H9 (cell line): ENCODE measurements around the gene HCRTR2. TPM values are rescaled to one million over a fixed set of nuclear protein-coding genes. Genes with fewer than 3 reads are reported as not detected.

ENCODE experiments used
- DNase-seq: peaks from one replicate; pipeline ENCODE4 v3.0.0-alpha.2; 2017
- H2AFZ ChIP-seq: one replicate; pipeline ENCODE4 v1.6.1; 2013; ENCODE audit warnings: mild to moderate bottlenecking, low read length, control low read depth, moderate library complexity
- H2AK5ac ChIP-seq: 2 replicates; pipeline ENCODE4 v1.6.1; 2013; ENCODE audit warnings: low read length, control low read depth, mixed read lengths; ENCODE audit not compliant: insufficient read length
- H2BK120ac ChIP-seq: one replicate; pipeline ENCODE4 v1.6.1; 2013; ENCODE audit warnings: low read depth, mild to moderate bottlenecking, low read length, control low read depth, inconsistent platforms; ENCODE audit not compliant: poor library complexity, severe bottlenecking
- H2BK12ac ChIP-seq: 2 replicates; pipeline ENCODE4 v1.6.1; 2013; ENCODE audit warnings: low read length, control low read depth, mixed read lengths, low read depth; ENCODE audit not compliant: insufficient read length
- H2BK15ac ChIP-seq: 2 replicates; pipeline ENCODE4 v1.6.1; 2013; ENCODE audit warnings: low read depth, low read length, control low read depth
- H2BK20ac ChIP-seq: one replicate; pipeline ENCODE4 v1.6.1; 2013; ENCODE audit warnings: low read depth, mild to moderate bottlenecking, low read length, control low read depth, inconsistent platforms; ENCODE audit not compliant: poor library complexity, severe bottlenecking
- H2BK5ac ChIP-seq: 2 replicates; pipeline ENCODE4 v1.6.1; 2013; ENCODE audit warnings: low read length, control low read depth, mixed read lengths; ENCODE audit not compliant: insufficient read length
- H3K14ac ChIP-seq: 2 replicates; pipeline ENCODE4 v1.6.1; 2013; ENCODE audit warnings: low read length, control low read depth; ENCODE audit not compliant: insufficient read depth
- H3K18ac ChIP-seq: 2 replicates; pipeline ENCODE4 v1.6.1; 2013; ENCODE audit warnings: low read depth, mild to moderate bottlenecking, mixed read lengths, low read length, control low read depth; ENCODE audit not compliant: insufficient read length
- H3K23ac ChIP-seq: 2 replicates; pipeline ENCODE4 v1.6.1; 2013; ENCODE audit warnings: low read length, control low read depth, mixed read lengths, low read depth; ENCODE audit not compliant: insufficient read length
- H3K23me2 ChIP-seq: 2 replicates; pipeline ENCODE4 v1.6.1; 2013; ENCODE audit warnings: low read depth, mild to moderate bottlenecking, mixed read lengths, low read length, control low read depth; ENCODE audit not compliant: insufficient read length, poor library complexity, severe bottlenecking
- H3K27ac ChIP-seq: 2 replicates; pipeline ENCODE4 v1.5.1; 2013; ENCODE audit warnings: low read length, control low read depth, mixed read lengths, low read depth; ENCODE audit not compliant: insufficient read length
- H3K27me3 ChIP-seq: 2 replicates; pipeline ENCODE4 v1.6.1; 2013; ENCODE audit warnings: low read length, control low read depth, inconsistent platforms; ENCODE audit not compliant: insufficient read depth
- H3K4ac ChIP-seq: 2 replicates; pipeline ENCODE4 v1.6.1; 2013; ENCODE audit warnings: low read depth, mild to moderate bottlenecking, control low read depth, inconsistent platforms, low read length, moderate library complexity
- H3K4me1 ChIP-seq: 2 replicates; pipeline ENCODE4 v1.6.1; 2013; ENCODE audit warnings: low read length, control low read depth, inconsistent platforms; ENCODE audit not compliant: insufficient read depth
- H3K4me2 ChIP-seq: 2 replicates; pipeline ENCODE4 v1.6.1; 2013; ENCODE audit warnings: low read length, control low read depth, mixed read lengths; ENCODE audit not compliant: insufficient read length, insufficient read depth
- H3K56ac ChIP-seq: 2 replicates; pipeline ENCODE4 v1.6.1; 2013; ENCODE audit warnings: low read depth, mild to moderate bottlenecking, mixed read lengths, low read length, control low read depth; ENCODE audit not compliant: insufficient read length
- H3K79me1 ChIP-seq: 2 replicates; pipeline ENCODE4 v1.6.1; 2013; ENCODE audit warnings: low read depth, mild to moderate bottlenecking, moderate library complexity, low read length, control low read depth, inconsistent platforms; ENCODE audit not compliant: insufficient read depth, poor library complexity, severe bottlenecking
- H3K79me2 ChIP-seq: 2 replicates; pipeline ENCODE4 v1.6.1; 2013; ENCODE audit warnings: low read length, control low read depth, inconsistent platforms; ENCODE audit not compliant: insufficient read depth
- H3K9ac ChIP-seq: 2 replicates; pipeline ENCODE4 v1.6.1; 2013; ENCODE audit warnings: low read length, control low read depth, mixed read lengths; ENCODE audit not compliant: insufficient read length; ENCODE audit errors: extremely low read depth
- H3K9me3 ChIP-seq: one replicate; pipeline ENCODE4 v1.6.1; 2013; ENCODE audit warnings: low read depth, low read length, inconsistent platforms; ENCODE audit not compliant: control insufficient read depth
- H3T11ph ChIP-seq: one replicate; pipeline ENCODE4 v1.6.1; 2013; ENCODE audit warnings: mild to moderate bottlenecking, low read length, control low read depth, inconsistent platforms
- H4K20me1 ChIP-seq: one replicate; pipeline ENCODE4 v1.6.1; 2013; ENCODE audit not compliant: control insufficient read depth, insufficient read length, insufficient read depth
- H4K5ac ChIP-seq: 2 replicates; pipeline ENCODE4 v1.6.1; 2013; ENCODE audit warnings: low read depth, mild to moderate bottlenecking, mixed read lengths, low read length, control low read depth; ENCODE audit not compliant: insufficient read length
- H4K8ac ChIP-seq: replicated peaks from 2 replicates; pipeline ENCODE4 v1.6.1; 2013; ENCODE audit warnings: low read length, control low read depth, mixed read lengths, low read depth; ENCODE audit not compliant: insufficient read length
- H4K91ac ChIP-seq: 2 replicates; pipeline ENCODE4 v1.6.1; 2013; ENCODE audit warnings: low read depth, mild to moderate bottlenecking, moderate library complexity, mixed read lengths, low read length, control low read depth; ENCODE audit not compliant: insufficient read length
- H3K27ac Mint-ChIP-seq, 3 experiments: 2 replicates in 2 of 3; 3 replicates in 1 of 3; pipeline ENCODE4 v1.8.0; 2020 to 2021; ENCODE audit warnings: mixed read lengths in 3 of 3, mild to moderate bottlenecking in 1 of 3, moderate library complexity in 1 of 3
- H3K27me3 Mint-ChIP-seq: 2 replicates; pipeline ENCODE4 v1.8.0; 2021; ENCODE audit warnings: low read depth, mild to moderate bottlenecking, moderate library complexity, mixed read lengths
- H3K36me3 Mint-ChIP-seq, 3 experiments: 2 replicates in 2 of 3; 3 replicates in 1 of 3; pipeline ENCODE4 v1.8.0; 2020 to 2021; ENCODE audit warnings: low read depth in 3 of 3, mixed read lengths in 3 of 3; ENCODE audit not compliant: insufficient read depth in 1 of 3
- H3K4me1 Mint-ChIP-seq, 2 experiments: 2 replicates each; pipeline ENCODE4 v1.8.0; 2020; ENCODE audit warnings: mixed read lengths in 2 of 2
- H3K4me3 Mint-ChIP-seq, 2 experiments: 2 replicates in 1 of 2; 3 replicates in 1 of 2; pipeline ENCODE4 v1.8.0; 2020 to 2021; ENCODE audit warnings: mild to moderate bottlenecking in 2 of 2, mixed read lengths in 2 of 2, moderate library complexity in 1 of 2
- H3K9me3 Mint-ChIP-seq, 2 experiments: 2 replicates in 1 of 2; 3 replicates in 1 of 2; pipeline ENCODE4 v1.8.0; 2020; ENCODE audit warnings: mild to moderate bottlenecking in 2 of 2, mixed read lengths in 2 of 2, moderate library complexity in 1 of 2
- CTCF ChIP-seq: fragments of 200-600 bp; sonication (generic); conservative IDR thresholded peaks from 3 replicates; pipeline ENCODE4 v1.8.0; 2021; ENCODE audit warnings: antibody characterized with exemption, mild to moderate bottlenecking
- WGBS: extraction: QIAGEN DNeasy Blood & Tissue Kit; methylation state at CpG from one replicate; pipeline ENCODE4 v1.1.7; 2013; ENCODE audit warnings: missing lambda C conversion rate, low lambda C conversion rate, mixed read lengths; ENCODE audit not compliant: insufficient read length; ENCODE audit errors: extremely low coverage; 5-methylcytosine and 5-hydroxymethylcytosine counted together
- total RNA-seq: library from RNA; stranded (reverse); gene quantifications from 2 replicates; pipeline ENCODE4 v1.2.1, GENCODE V29; 2021

The HCRTR2 gene
- total RNA-seq, 1 experiment from 2014 or later, result not detected

GRCh38 chr6:55137929-55138693 lies 36.2 kb upstream of the HCRTR2 start:
- no peak overlapping the region for H4K5ac ChIP-seq
- H3K56ac ChIP-seq, result no peak overlapping the region
- H2BK5ac ChIP-seq, result no peak overlapping the region
- no peaks in the 10 kb centered on the region for H3K23me2 ChIP-seq
- peaks cover 2 to 7% of the 10 kb centered on the region in 2 experiments for H3K4me1 Mint-ChIP-seq
- H3K4me3 Mint-ChIP-seq, result no peak overlapping the region
- H3K18ac ChIP-seq, result no peak overlapping the region
- no peaks in the 10 kb centered on the region for H3K36me3 Mint-ChIP-seq
- H3K9me3 ChIP-seq, result no peaks in the 10 kb centered on the region
- H3K4ac ChIP-seq, result no peak overlapping the region
- no peak overlapping the region for H4K8ac ChIP-seq
- no peak overlapping the region for H2BK12ac ChIP-seq
- H3K14ac ChIP-seq, result no peak overlapping the region
- TF ChIP-seq CTCF, result no peak
- H3K27me3 ChIP-seq, result no peaks in the 10 kb centered on the region
- H3K9me3 Mint-ChIP-seq, result no peaks in the 10 kb centered on the region
- no peak overlapping the region for H2BK20ac ChIP-seq
- H3K9ac ChIP-seq, result no peak overlapping the region
- no peaks in the 10 kb centered on the region for H3K27me3 Mint-ChIP-seq
- no peaks in the 10 kb centered on the region for H3K79me1 ChIP-seq
- no peak overlapping the region for H4K91ac ChIP-seq
- no peaks in the 10 kb centered on the region for H3K79me2 ChIP-seq
- no peak overlapping the region for H2AK5ac ChIP-seq
- H3T11ph ChIP-seq, result no peak overlapping the region
- no peak overlapping the region for H2AFZ ChIP-seq
- no peak overlapping the region for H3K27ac ChIP-seq
- H3K4me2 ChIP-seq, result no peak overlapping the region
- H2BK15ac ChIP-seq, result no peak overlapping the region
- no peak overlapping the region for H2BK120ac ChIP-seq
- DNase-seq, result no peak
- no peak overlapping the region for H3K27ac Mint-ChIP-seq
- no peak overlapping the region for H3K23ac ChIP-seq
- no CpG with 5 or more reads among the region's 4 CpGs for WGBS
- no peaks in the 10 kb centered on the region for H3K4me1 ChIP-seq
- no peaks in the 10 kb centered on the region for H4K20me1 ChIP-seq
